GM19397 (cell line): ENCODE measurements around the gene ORMDL3.
"Not testable (repeated sequence)": the region's sequence is repeated elsewhere in the genome, so short reads cannot be mapped to it uniquely, and the experiment has no call there.

Source experiments
- ATAC-seq: cut with Tn5 transposase; IDR thresholded peaks from one replicate; pipeline ENCODE4 v1.9.1; 2021; ENCODE audit warnings: mild to moderate bottlenecking, moderate library complexity; ENCODE audit not compliant: unreplicated experiment

The ORMDL3 gene

DNA sequence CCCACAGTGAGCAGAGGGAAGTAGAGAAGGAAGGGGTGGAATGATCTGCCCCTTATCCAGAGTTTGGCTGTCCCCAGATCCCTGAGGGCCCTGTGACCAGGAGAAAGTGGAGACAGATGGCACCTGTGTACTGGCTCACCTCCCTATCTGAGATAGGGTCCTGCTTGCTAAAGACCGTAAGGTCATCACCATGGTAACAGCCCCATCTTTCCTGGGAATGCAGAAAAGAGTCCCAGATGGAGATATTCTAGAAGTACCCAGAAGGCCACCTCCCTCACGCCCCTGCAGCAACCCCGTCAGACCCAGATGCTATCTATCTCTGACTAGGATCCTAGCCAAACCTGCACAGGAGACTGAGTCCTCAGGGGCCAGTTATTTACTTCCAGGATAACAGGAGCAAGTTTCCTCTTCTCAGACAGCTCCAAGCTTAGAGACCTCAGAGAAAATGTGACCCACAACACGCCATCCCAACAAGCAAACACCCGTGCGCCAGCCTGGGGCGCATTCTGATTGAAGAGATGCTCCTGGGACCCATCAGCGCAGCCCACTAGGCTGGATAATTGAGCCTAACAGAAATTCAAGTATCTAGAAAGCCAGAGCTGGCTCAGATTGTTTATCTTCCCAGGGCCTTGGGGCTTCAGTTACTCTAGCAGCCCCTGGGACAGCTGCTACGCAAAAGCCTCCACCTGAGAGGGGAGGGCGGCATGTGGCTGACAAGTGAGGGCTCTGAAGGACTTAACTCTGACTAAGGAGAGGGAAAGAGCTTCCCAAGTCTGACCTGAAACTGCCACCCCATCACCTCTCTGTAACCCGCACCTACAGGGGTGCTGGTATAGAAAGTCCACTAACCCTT is 1.9 kb downstream of the ORMDL3 start:
- no peak for ATAC-seq

DNA sequence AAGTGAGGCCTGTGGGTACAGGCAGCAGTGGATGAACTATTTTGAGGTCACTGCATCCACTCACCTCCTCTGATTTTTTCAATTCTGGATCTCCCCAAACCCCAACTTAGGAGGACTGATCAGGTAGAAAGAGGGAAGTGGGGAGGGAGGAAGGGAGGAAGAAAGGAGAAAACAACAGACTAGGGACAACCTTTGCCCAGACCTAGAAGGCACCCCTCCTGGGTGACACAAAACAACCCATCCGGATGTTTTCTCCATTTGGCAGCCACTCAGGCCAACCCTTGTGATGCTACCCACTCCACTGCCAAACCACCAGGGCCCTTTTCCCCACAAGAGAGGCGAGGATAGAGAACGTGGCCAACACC is 2.7 kb downstream of the ORMDL3 start:
- ATAC-seq: no peak

- no peak for ATAC-seq
These were observed 3.3 kb downstream of the ORMDL3 start for GRCh38 chr17:39923836-39924690.

GRCh38 chr17:39923230-39923629 is 4.2 kb downstream of the ORMDL3 start:
- no peak for ATAC-seq

DNA sequence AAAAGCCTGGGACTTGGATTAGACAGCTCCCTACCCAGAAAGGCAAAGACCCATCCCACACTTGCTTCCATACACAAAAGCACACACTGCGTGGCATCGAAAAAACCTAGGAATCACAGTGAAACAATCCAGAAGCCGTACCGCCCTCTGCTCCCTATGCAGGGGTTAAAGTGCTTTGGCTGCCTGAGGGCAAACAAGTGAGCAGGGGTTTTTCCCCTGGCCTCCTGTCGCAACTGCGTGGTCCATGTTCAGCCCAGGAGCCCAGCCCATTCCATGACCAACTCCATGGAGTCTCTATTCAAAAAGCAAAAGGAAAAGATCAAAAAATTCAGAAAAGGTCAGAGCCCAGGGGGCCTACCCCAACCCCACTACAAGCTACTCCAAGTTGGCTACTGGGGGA is 5.4 kb downstream of the ORMDL3 start:
- ATAC-seq: no peak

DNA sequence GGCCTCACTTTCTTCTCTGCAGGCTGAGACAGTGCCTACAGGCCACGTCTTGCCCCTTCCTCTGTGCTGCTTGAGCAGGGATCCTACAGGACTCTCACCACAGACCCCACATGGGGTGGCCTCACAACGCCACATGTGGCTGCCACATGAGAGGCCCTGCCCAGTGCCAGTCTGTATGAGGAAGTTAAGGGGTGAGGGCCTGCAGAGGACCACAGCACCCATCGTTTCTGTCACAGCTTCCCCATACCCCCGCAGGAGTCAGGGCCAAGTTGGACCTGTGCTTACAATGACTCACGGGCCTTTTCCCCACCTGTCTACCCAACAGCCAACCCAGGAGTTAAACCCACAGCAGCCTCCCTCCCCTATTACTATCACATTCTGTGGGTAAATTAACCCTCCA is 6.1 kb downstream of the ORMDL3 start:
- no peak for ATAC-seq

DNA sequence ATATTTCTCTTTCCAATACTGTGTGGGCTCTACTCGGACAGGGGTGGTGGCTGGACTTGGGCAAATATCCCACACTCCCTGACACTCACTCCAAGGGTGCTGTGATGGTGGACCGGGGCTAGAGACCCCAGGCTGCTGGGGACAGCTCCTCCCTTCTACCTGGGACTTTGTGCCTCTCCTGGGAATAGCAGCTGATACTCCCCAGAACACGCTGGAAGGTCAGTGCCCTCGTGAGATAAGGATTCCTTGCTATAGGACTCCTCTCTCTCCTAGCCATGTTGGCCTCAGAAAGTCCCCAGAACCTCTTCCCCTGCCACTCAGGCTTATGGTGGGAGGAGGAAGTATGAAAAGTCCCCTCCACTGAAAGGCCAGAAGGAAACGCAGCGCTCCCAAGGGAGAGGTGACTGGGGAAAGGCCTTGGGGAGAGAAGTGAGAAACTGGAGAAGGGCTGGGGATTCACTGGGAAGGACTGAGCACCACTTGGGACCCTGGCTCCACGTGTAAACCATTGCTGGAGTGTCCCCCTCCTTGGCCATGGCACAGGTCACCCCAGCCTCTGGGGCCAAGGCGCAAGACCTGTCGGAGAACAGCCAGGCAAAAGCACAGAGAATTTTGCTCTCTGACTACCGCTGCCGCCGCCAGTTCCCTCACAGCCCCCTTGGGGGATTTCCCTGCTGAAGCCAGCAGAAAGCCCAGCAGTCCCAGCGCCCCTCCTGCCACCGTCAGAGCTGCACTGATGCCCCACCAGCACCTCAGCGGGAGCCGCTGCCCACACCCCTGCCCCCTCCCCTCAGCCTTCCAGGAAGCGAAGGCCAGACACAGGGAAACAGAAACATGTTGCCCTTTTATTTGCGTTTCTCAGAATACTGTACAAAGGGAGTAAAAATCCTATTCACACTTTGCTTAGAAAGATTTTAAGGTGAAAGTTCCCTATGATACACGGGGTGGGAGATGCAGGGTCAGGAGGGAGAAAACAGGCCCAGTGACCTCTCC is 6.9 kb downstream of the ORMDL3 start:
- no peak for ATAC-seq

GRCh38 chr17:39919087-39919683 is 8.2 kb downstream of the ORMDL3 start:
- no peak for ATAC-seq

DNA sequence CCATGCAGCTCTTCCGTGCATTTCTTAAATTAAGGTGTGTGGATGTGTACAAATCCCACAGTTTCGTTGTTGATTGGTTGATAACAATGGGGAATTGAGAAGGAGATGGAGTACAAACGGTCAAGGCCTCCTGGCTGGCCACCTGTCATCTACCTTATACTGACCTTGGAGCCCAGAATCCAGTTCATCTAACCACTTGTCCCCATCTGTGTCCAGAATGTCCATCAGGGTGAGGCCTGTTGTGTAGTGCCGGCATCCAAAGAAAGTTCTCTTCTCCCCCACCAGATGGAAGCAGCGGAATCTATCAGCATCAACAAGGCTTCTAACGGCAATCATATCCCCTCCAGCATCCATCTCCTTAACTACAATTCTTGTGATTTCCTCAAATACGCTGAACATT is 10.5 kb downstream of the ORMDL3 start:
- ATAC-seq: no peak

DNA sequence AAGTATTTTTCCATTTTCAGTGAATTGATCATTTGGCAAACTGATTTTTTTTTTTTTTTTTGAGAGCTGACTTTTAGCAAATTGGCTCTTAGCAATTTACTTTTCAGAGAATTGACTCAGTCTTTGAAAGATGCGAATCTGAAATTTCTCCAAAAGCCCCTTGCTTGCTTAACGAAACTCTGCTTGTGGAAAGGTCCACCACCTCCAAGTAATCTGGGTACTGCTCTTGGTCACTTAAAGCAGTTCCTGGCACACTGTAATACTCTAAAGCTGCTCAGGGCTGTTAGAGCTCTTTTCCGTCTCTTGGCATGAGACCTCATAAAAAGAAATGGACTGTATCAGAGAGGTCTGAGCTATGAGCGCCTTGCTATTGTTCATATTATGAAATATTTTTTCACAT is 11.8 kb downstream of the ORMDL3 start:
- ATAC-seq: no peak

GRCh38 chr17:39913989-39914388 is 13.4 kb downstream of the ORMDL3 start:
- ATAC-seq: no peak

DNA sequence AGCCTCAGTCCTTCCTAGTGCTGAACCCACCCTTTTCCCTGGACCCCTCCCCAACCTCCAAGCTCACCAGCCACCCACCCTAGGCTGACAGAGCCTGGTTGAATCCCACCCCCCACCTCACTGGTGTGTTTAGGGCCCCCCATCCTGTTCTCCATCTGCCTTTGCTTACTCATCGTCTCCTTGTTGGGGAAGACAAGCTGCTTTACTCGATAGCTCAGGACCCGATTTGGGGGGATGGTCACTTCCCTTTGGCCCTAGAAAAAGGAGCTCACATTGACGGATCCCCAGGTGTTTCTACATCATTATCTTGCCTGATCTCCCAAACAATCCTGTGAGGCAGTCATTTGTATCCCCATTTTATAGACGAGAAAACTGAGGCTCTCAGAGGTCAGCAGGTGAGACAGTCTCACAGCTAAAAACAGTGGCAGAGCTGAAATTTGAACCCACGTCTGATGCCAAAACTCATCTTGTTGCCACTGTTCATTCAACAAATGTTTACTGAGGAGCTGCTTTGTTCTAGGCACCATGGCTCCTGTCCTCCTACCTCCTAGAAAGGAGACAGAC is 18.5 kb downstream of the ORMDL3 start:
- no peak for ATAC-seq

DNA sequence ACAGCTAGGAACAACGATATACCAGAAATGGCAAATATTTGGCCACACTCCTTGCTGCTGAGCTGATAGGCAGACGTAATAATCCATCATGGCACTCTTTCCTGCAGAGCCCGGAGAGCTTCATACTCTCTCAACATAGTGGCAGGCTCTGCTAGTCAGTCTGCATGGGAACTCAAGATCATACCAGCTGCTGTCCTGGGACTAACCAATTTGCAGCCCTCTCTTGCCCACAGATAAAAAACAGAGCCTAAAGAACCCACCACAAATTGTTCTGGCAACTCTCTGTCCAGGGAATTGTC is 22.5 kb downstream of the ORMDL3 start:
- no peak for ATAC-seq

GRCh38 chr17:39903158-39903884 is 24.1 kb downstream of the ORMDL3 start:
- no peak for ATAC-seq

DNA sequence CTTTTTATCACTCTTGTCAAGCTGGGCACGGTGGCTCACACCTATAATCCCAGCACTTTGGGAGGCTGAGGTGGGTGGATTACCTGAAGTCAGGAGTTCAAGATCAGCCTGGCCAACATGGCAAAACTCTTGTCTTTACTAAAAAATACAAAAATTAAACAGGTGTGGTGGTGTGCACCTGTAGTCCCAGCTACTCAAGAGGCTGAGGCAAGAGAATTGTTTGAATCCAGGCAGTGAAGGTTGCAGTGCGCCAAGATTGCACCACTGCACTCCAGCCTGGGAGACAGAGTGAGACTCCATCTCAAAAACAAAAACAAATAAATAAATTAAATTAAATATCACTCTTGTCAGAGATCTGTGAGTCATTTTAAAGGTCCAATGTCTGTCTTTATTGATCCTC is 25.4 kb downstream of the ORMDL3 start:
- not testable (repeated sequence) for ATAC-seq

DNA sequence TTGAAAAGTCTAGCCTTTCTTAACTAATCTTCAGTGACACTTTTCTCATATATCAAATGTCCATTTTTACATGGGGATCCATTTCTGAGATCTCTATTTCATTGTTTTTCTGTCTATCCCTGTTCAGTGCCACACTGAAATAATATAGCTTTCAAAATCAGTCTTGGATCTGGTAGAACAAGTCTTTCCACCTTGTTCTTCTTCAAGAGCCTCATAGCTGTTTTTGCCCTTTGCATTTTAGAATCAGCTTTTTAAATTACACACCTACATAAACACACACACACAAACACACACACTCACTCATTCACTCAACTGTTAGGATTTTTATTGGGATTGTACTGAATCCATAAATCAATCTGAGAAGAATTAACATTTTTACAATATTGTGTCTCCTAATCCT is 28.2 kb downstream of the ORMDL3 start:
- ATAC-seq: no peak

GRCh38 chr17:39898088-39898487 is 29.3 kb downstream of the ORMDL3 start:
- no peak for ATAC-seq

DNA sequence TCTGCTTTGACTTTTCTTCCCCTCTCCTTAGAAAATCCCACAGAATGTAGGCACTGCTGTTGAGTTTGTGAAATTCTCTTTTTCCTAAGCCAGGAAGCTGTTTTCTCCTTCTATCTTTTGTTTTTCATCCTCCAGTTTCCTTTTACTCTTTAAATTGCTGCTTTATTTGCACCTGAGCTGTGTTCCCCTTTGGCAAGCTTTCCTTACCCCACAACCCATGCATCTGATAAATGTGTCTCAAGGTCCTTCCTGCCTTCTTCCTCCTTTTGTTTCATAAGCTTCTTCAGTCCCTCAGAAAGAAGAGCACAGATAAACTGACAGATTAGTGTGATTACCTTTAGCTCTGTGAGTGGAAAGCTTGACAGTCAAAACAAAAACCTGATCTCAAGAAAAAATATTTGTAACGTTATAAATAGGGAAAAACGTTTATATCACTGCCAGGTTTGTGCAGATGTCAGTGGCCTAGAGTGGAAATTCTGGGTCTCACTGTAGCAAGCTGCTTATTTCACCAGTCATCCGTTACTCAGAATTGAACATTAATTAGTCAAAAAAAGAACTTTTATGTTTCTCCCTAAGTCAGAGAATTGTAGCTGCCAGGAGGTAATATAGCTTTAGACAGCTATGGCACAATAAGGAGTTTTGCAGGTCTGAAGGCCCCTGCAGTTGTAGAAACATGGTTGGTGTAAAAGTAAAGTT is 32.6 kb downstream of the ORMDL3 start:
- no peak for ATAC-seq

DNA sequence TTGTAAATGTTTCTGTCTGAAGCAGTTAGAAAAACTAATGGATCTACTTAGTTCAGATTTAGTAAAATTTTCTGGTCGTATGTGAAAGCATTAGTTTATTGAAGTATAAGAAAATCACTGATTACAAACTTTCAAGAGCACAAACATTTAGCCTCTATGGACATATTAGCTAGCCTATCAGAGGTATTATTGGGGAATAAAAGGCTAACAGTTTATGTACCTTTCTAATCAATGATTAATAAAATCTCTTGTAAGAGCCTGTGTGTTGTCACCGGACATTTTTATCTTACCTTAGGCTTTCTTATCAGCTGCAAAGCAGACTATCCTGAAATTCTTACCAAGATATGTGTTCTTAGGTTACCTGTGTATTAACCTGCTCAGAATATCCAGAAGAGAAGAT is 38.2 kb downstream of the ORMDL3 start:
- no peak for ATAC-seq
